Stimulated activated CD8-positive, alpha-beta memory T cell treated with anti-CD3 and anti-CD28 coated beads, Interleukin-4, amount 100 ng/mL, for 48 hours (primary cell): ENCODE results near the gene PLXNA2.

Experiments used
- DNase-seq: peaks from one replicate; pipeline ENCODE4 v3.0.0-alpha.2; 2020

The PLXNA2 gene

GRCh38 chr1:208203848-208204609 is 40.2 kb downstream of the PLXNA2 start:
- DNase-seq, result no peak

- DNase-seq, result no peak
These were observed 40.9 kb downstream of the PLXNA2 start for GRCh38 chr1:208203127-208203847.

GRCh38 chr1:208202333-208202995 is 41.7 kb downstream of the PLXNA2 start:
- no peak for DNase-seq

GRCh38 chr1:208201229-208201628 is 43.0 kb downstream of the PLXNA2 start:
- no peak for DNase-seq

GRCh38 chr1:208200116-208200515 is 44.1 kb downstream of the PLXNA2 start:
- DNase-seq, result no peak

GRCh38 chr1:208198236-208198635 is 45.9 kb downstream of the PLXNA2 start:
- DNase-seq, result no peak

GRCh38 chr1:208194944-208195343 is 49.2 kb downstream of the PLXNA2 start:
- DNase-seq, result no peak

GRCh38 chr1:208192995-208193394 is 51.2 kb downstream of the PLXNA2 start:
- DNase-seq, result no peak

GRCh38 chr1:208190784-208191183 is 53.4 kb downstream of the PLXNA2 start:
- no peak for DNase-seq

- no peak for DNase-seq
These were observed 54.5 kb downstream of the PLXNA2 start for GRCh38 chr1:208189716-208190115.

GRCh38 chr1:208189183-208189582 is 55.0 kb downstream of the PLXNA2 start:
- DNase-seq, result no peak

- no peak for DNase-seq
These were observed 55.6 kb downstream of the PLXNA2 start for GRCh38 chr1:208188607-208189006.

- no peak for DNase-seq
These were observed 56.6 kb downstream of the PLXNA2 start for GRCh38 chr1:208187499-208188041.

GRCh38 chr1:208185801-208186231 is 58.4 kb downstream of the PLXNA2 start:
- no peak for DNase-seq

GRCh38 chr1:208184966-208185654 is 59.1 kb downstream of the PLXNA2 start:
- DNase-seq, result no peak

GRCh38 chr1:208183977-208184911 is 59.9 kb downstream of the PLXNA2 start:
- no peak for DNase-seq

GRCh38 chr1:208182880-208183645 is 61.1 kb downstream of the PLXNA2 start:
- DNase-seq, result no peak

GRCh38 chr1:208181364-208181763 is 62.8 kb downstream of the PLXNA2 start:
- DNase-seq, result no peak

- DNase-seq, result no peak
These were observed 63.8 kb downstream of the PLXNA2 start for GRCh38 chr1:208180421-208180820.

GRCh38 chr1:208179961-208180409 is 64.2 kb downstream of the PLXNA2 start:
- no peak for DNase-seq
